Hepatocyte (in vitro differentiated cells): ENCODE data around the gene TM9SF2. TPM values are rescaled to one million over a fixed set of nuclear protein-coding genes. Genes with fewer than 3 reads are reported as not detected.

Experiments used
- DNase-seq: peaks from one replicate; pipeline ENCODE4 v3.0.0-alpha.2; 2016; ENCODE audit warnings: low spot score
- H2AFZ ChIP-seq: fragments of 200-600 bp; sonication (generic); 2 replicates; pipeline ENCODE4 v1.6.0; 2016; ENCODE audit warnings: antibody characterized with exemption, mild to moderate bottlenecking
- H3K27ac ChIP-seq: fragments of 200-600 bp; sonication (generic); 2 replicates; pipeline ENCODE4 v1.5.1; 2016; ENCODE audit warnings: mild to moderate bottlenecking
- H3K27me3 ChIP-seq: fragments of 200-600 bp; sonication (generic); 2 replicates; pipeline ENCODE4 v1.6.1; 2016
- H3K36me3 ChIP-seq: fragments of 200-600 bp; sonication (generic); replicated peaks from 2 replicates; pipeline ENCODE4 v1.5.1; 2016; ENCODE audit warnings: low read depth; ENCODE audit not compliant: insufficient read depth
- H3K4me1 ChIP-seq: fragments of 200-600 bp; sonication (generic); 2 replicates; pipeline ENCODE4 v1.5.1; 2016; ENCODE audit warnings: mild to moderate bottlenecking, moderate library complexity; ENCODE audit not compliant: insufficient read depth
- H3K4me2 ChIP-seq: fragments of 200-600 bp; sonication (generic); 2 replicates; pipeline ENCODE4 v1.6.0; 2016
- H3K4me3 ChIP-seq: fragments of 200-600 bp; sonication (generic); 2 replicates; pipeline ENCODE4 v1.5.1; 2016; ENCODE audit warnings: mild to moderate bottlenecking
- H3K79me2 ChIP-seq: fragments of 200-600 bp; sonication (generic); 2 replicates; pipeline ENCODE4 v1.6.0; 2017; ENCODE audit warnings: mild to moderate bottlenecking
- H3K9me2 ChIP-seq: fragments of 200-600 bp; sonication (generic); replicated peaks from 2 replicates; pipeline ENCODE4 v1.6.0; 2017; ENCODE audit warnings: mild to moderate bottlenecking; ENCODE audit not compliant: insufficient read depth
- H3K9me3 ChIP-seq: fragments of 200-600 bp; sonication (generic); 2 replicates; pipeline ENCODE4 v1.5.1; 2016; ENCODE audit warnings: low read depth, mild to moderate bottlenecking
- H4K20me1 ChIP-seq: fragments of 200-600 bp; sonication (generic); 2 replicates; pipeline ENCODE4 v1.6.0; 2016; ENCODE audit warnings: mild to moderate bottlenecking; ENCODE audit not compliant: insufficient read depth, poor library complexity, severe bottlenecking
- EZH2 ChIP-seq: fragments of 200-600 bp; sonication (generic); IDR thresholded peaks from 2 replicates; pipeline ENCODE4 v1.6.1; 2016; ENCODE audit warnings: antibody characterized with exemption, mild to moderate bottlenecking, borderline replicate concordance
- EZH2phosphoT487 ChIP-seq: fragments of 200-600 bp; sonication (generic); IDR thresholded peaks from one replicate; pipeline ENCODE4 v1.6.1; 2018; ENCODE audit warnings: antibody characterized with exemption, mild to moderate bottlenecking, low read depth, moderate library complexity; ENCODE audit not compliant: unreplicated experiment, severe bottlenecking
- WGBS: methylation state at CpG from one replicate; pipeline ENCODE4 v1.1.6; 2016; ENCODE audit warnings: low lambda C conversion rate; ENCODE audit errors: missing lambda C conversion rate; 5-methylcytosine and 5-hydroxymethylcytosine counted together
- polyA plus RNA-seq: library from polyadenylated mRNA; unstranded; fragments of >200 nt; fragmentation: Nextera tagmentation; extraction: Ambion mirVana; gene quantifications from 2 replicates; pipeline ENCODE4 v1.2.1, GENCODE V29; 2016
- small RNA-seq: library from RNA; depleted of rRNA; stranded (forward); fragments of <200 nt; gene quantifications from one replicate; pipeline ENCODE3, GENCODE V24; 2014
- total RNA-seq: library from RNA; depleted of rRNA; stranded (reverse); fragments of >200 nt; gene quantifications from 2 replicates; pipeline ENCODE4 v1.2.3, GENCODE V29; 2014
- TF ChIP-seq, protein P1 (sequence below): fragments of 200-600 bp; sonication (generic); IDR thresholded peaks from 2 replicates; pipeline ENCODE4 v1.5.1; 2016; ENCODE audit warnings: antibody characterized with exemption, mild to moderate bottlenecking; ENCODE audit not compliant: poor library complexity

Gene TM9SF2
- total and polyA plus RNA-seq, 2 experiments from 2014 or later, result 184 to 280 TPM

DNA sequence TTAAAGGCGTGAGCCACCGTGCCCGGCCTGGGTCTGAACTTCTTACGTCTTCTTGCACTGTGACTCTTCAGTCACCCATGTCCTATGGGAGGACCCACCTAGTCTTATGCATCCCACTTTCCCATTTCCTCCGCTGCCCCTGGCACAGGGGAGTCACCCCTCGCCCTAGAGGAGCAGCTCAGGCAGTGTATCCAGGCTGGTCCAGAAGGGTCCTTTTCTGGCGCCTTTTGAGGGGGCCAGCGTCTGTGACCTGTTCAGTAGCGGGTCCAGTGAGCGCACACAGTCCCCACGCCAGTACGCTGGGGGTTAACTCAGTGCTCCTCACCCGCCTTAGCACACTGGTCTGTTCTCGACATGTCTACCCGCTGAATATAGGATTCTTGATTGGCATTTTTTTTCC, 107.1 kb downstream of the TM9SF2 start:
- Histone ChIP-seq H3K79me2 (peaks cover 3% of the 10 kb centered on the region), H3K9me2 (no peaks in the 10 kb centered on the region), H4K20me1 (no peaks in the 10 kb centered on the region), H3K9me3 (no peaks in the 10 kb centered on the region), H3K4me3 (no peak overlapping the region), H3K4me2 (no peak overlapping the region), H3K27ac (no peak overlapping the region), H3K36me3 (no peaks in the 10 kb centered on the region), H3K27me3 (no peaks in the 10 kb centered on the region), H3K4me1 (peaks cover 13% of the 10 kb centered on the region), H2AFZ (no peak overlapping the region)
- TF ChIP-seq EZH2phosphoT487 (no peak), EZH2 (no peak)
- TF ChIP-seq, protein P1, sequence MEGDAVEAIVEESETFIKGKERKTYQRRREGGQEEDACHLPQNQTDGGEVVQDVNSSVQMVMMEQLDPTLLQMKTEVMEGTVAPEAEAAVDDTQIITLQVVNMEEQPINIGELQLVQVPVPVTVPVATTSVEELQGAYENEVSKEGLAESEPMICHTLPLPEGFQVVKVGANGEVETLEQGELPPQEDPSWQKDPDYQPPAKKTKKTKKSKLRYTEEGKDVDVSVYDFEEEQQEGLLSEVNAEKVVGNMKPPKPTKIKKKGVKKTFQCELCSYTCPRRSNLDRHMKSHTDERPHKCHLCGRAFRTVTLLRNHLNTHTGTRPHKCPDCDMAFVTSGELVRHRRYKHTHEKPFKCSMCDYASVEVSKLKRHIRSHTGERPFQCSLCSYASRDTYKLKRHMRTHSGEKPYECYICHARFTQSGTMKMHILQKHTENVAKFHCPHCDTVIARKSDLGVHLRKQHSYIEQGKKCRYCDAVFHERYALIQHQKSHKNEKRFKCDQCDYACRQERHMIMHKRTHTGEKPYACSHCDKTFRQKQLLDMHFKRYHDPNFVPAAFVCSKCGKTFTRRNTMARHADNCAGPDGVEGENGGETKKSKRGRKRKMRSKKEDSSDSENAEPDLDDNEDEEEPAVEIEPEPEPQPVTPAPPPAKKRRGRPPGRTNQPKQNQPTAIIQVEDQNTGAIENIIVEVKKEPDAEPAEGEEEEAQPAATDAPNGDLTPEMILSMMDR, result no peak
- 93% methylated on average over 15 of the region's 15 CpGs for WGBS
- no peak for DNase-seq

DNA sequence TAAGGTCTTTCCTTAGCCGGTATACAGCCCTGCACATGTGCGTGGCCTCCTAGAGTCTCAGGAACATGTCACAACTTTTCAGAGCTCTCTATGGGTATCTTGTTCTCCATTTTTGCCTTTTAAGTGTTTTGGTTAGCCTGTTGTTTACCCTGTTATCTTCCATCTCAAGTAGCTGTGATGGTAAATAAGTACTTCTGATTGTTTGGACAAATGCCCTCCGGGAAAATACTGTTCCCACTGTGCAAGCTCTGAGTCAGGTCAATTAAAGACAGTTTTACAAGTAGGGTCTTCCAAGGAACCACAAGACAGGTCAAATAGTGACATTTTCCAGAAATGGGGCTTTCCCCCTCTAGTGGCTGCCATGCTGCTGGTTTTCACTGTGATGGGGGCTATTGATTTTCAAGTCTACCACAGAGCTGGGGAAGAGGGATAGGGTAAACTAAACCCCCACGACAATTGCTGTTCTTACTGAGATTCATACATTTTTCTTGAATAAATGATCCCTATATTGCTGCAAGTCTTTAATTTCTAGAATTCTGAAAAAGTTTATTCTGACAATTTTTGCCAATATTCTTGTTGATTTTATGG, 109.5 kb downstream of the TM9SF2 start:
- Histone ChIP-seq H3K4me2 (no peak overlapping the region), H4K20me1 (no peaks in the 10 kb centered on the region), H3K79me2 (peaks cover 3% of the 10 kb centered on the region), H3K27me3 (no peaks in the 10 kb centered on the region), H3K9me3 (no peaks in the 10 kb centered on the region), H3K27ac (peak overlapping the region; percentile 31), H3K9me2 (no peaks in the 10 kb centered on the region), H3K4me3 (no peak overlapping the region), H3K36me3 (no peaks in the 10 kb centered on the region), H3K4me1 (peaks cover 6% of the 10 kb centered on the region), H2AFZ (peak overlapping the region; percentile 37)
- no peak for DNase-seq
- TF ChIP-seq, protein P1, result peak; percentile 17
- TF ChIP-seq EZH2phosphoT487 (no peak), EZH2 (no peak)
- 38% methylated on average over 4 of the region's 4 CpGs for WGBS

Small RNA genes lying within 50 kb of the gene (small RNA-seq; reads per million reads assigned to genes)
- gene AL139035.1, result 0.12 reads per million

Other genes with a start within 250 kb of the TM9SF2 start
- not detected in 2 replicates for gene GPR18, start 243.1 kb upstream of the TM9SF2 start, total RNA-seq
- 0.35 TPM in 1 of 2 replicates, not detected in the other for gene GPR18, start 243.1 kb upstream of the TM9SF2 start, polyA plus RNA-seq
- 5.2 and 5.3 TPM in 2 replicates for gene GPR183, start 194.1 kb upstream of the TM9SF2 start, total RNA-seq
- 1.4 and 3.0 TPM in 2 replicates for gene GPR183, start 194.1 kb upstream of the TM9SF2 start, polyA plus RNA-seq
- gene CLYBL, start 105.2 kb downstream of the TM9SF2 start, total RNA-seq, result 10.0 TPM in 2 replicates
- 11.4 and 12.1 TPM in 2 replicates for gene CLYBL, start 105.2 kb downstream of the TM9SF2 start, polyA plus RNA-seq